CD14-positive monocyte (primary cell): Measurements from ENCODE around the gene RBFOX2. TPM values are rescaled to one million over a fixed set of nuclear protein-coding genes. Genes with fewer than 3 reads are reported as not detected.
"Not testable (repeated sequence)": the region's sequence is repeated elsewhere in the genome, so short reads cannot be mapped to it uniquely, and the experiment has no call there.

Experiments used
- DNase-seq, 3 donors: peaks; one replicate each; pipeline ENCODE4 v3.0.0-alpha.2; 2011 to 2022
- H2AFZ ChIP-seq: 2 replicates; pipeline ENCODE4 v1.6.0; 2012; ENCODE audit warnings: mild to moderate bottlenecking, low read depth, low read length, inconsistent platforms; ENCODE audit not compliant: insufficient read depth, poor library complexity, severe bottlenecking
- H3K27ac ChIP-seq, 2 donors: 1 replicate in 1 of 2; 2 replicates in 1 of 2; pipeline ENCODE4 v1.5.1; 2012 to 2013; ENCODE audit warnings: low read length in 2 of 2, control low read depth in 1 of 2, inconsistent platforms in 1 of 2, low read depth in 1 of 2, mild to moderate bottlenecking in 1 of 2
- H3K27me3 ChIP-seq, 2 donors: one replicate each; pipeline versions ENCODE4 v1.6.0 to v1.6.1; 2011 to 2013; ENCODE audit warnings: low read length in 2 of 2; ENCODE audit not compliant: control insufficient read depth in 2 of 2, insufficient read depth in 2 of 2
- H3K36me3 ChIP-seq, 2 donors: replicated peaks in 1 of 2; 1 replicate in 1 of 2; 2 replicates in 1 of 2; pipeline versions ENCODE4 v1.5.1 to v1.6.1; 2012 to 2013; ENCODE audit warnings: low read length in 2 of 2, control low read depth in 1 of 2, inconsistent platforms in 1 of 2, mild to moderate bottlenecking in 1 of 2; ENCODE audit not compliant: insufficient read depth in 2 of 2, control insufficient read depth in 1 of 2
- H3K4me1 ChIP-seq, 2 donors: 1 replicate in 1 of 2; 2 replicates in 1 of 2; pipeline versions ENCODE4 v1.5.1 to v1.6.1; 2012 to 2013; ENCODE audit warnings: low read length in 2 of 2, control low read depth in 1 of 2, inconsistent platforms in 1 of 2, mild to moderate bottlenecking in 1 of 2, moderate library complexity in 1 of 2; ENCODE audit not compliant: insufficient read depth in 2 of 2, control insufficient read depth in 1 of 2
- H3K4me2 ChIP-seq: replicated peaks from 2 replicates; pipeline ENCODE3; 2012; ENCODE audit warnings: low read length, moderate library complexity, mild to moderate bottlenecking; ENCODE audit not compliant: poor library complexity, severe bottlenecking; ENCODE audit errors: extremely low read depth
- H3K4me3 ChIP-seq, 3 experiments: fragments of 200-600 bp in 1 of 3; sonication (generic) in 1 of 3; replicated peaks in 1 of 3; 1 replicate in 2 of 3; 2 replicates in 1 of 3; pipeline ENCODE4 v1.5.1; 2011 to 2013; ENCODE audit warnings: low read length in 3 of 3, mild to moderate bottlenecking in 3 of 3, control low read depth in 2 of 3, low read depth in 2 of 3, inconsistent platforms in 1 of 3, moderate library complexity in 1 of 3
- H3K79me2 ChIP-seq: 2 replicates; pipeline ENCODE4 v1.6.0; 2012; ENCODE audit warnings: mild to moderate bottlenecking, control low read depth, inconsistent platforms, low read length, moderate library complexity; ENCODE audit not compliant: insufficient read depth
- H3K9ac ChIP-seq: 2 replicates; pipeline ENCODE4 v1.6.0; 2017; ENCODE audit warnings: low read length, mild to moderate bottlenecking; ENCODE audit not compliant: insufficient read depth, poor library complexity, severe bottlenecking
- H3K9me3 ChIP-seq, 2 donors: replicated peaks in 1 of 2; 1 replicate in 1 of 2; 2 replicates in 1 of 2; pipeline versions ENCODE4 v1.5.1 to v1.6.1; 2012 to 2013; ENCODE audit warnings: low read length in 2 of 2, control low read depth in 1 of 2; ENCODE audit not compliant: control insufficient read depth in 1 of 2, insufficient read depth in 1 of 2
- H4K20me1 ChIP-seq: 2 replicates; pipeline ENCODE4 v1.6.0; 2012; ENCODE audit warnings: mild to moderate bottlenecking, low read length, control low read depth, moderate library complexity; ENCODE audit not compliant: insufficient read depth
- H3K27ac Mint-ChIP-seq, 7 donors: one replicate each; pipeline ENCODE4 v1.8.0; 2020; ENCODE audit warnings: mild to moderate bottlenecking in 7 of 7, mixed read lengths in 7 of 7, moderate library complexity in 6 of 7, inconsistent platforms in 2 of 7
- H3K27me3 Mint-ChIP-seq, 3 donors: one replicate each; pipeline ENCODE4 v1.8.0; 2021 to 2022; ENCODE audit warnings: low read depth in 3 of 3, mild to moderate bottlenecking in 3 of 3, mixed read lengths in 3 of 3, moderate library complexity in 3 of 3, inconsistent platforms in 1 of 3
- H3K36me3 Mint-ChIP-seq, 2 donors: one replicate each; pipeline ENCODE4 v1.8.0; 2020; ENCODE audit warnings: mixed read lengths in 2 of 2, inconsistent platforms in 1 of 2, mild to moderate bottlenecking in 1 of 2
- H3K4me1 Mint-ChIP-seq: one replicate; pipeline ENCODE4 v1.8.0; 2020; ENCODE audit warnings: mild to moderate bottlenecking, mixed read lengths
- H3K4me3 Mint-ChIP-seq, 2 donors: one replicate each; pipeline ENCODE4 v1.8.0; 2020; ENCODE audit warnings: mild to moderate bottlenecking in 2 of 2, mixed read lengths in 2 of 2, moderate library complexity in 1 of 2
- H3K9me3 Mint-ChIP-seq, 7 donors: one replicate each; pipeline ENCODE4 v1.8.0; 2020 to 2022; ENCODE audit warnings: mixed read lengths in 7 of 7, mild to moderate bottlenecking in 6 of 7, moderate library complexity in 6 of 7, inconsistent platforms in 2 of 7
- whole genome bisulfite sequencing: methylation state at CpG from one replicate; pipeline ENCODE4 v1.1.5; 2013; ENCODE audit warnings: missing lambda C conversion rate; ENCODE audit not compliant: insufficient coverage; 5-methylcytosine and 5-hydroxymethylcytosine counted together
- intact Hi-C, 2 donors: fragments of 100-400 bp; cut with micrococcal nuclease; formaldehyde crosslinking; loops; one replicate each; pipeline versions ENCODE4 v1.15.0 to v1.15.1; 2023
- polyA plus RNA-seq, 3 donors: library from polyadenylated mRNA; depleted of rRNA in 1 of 3; unstranded in 2 of 3; stranded (reverse) in 1 of 3; fragments of 300-500 nt in 2 of 3; fragments of >200 nt in 1 of 3; fragmentation: Illumina TruSeq in 2 of 3; gene quantifications; 1 replicate in 2 of 3; 2 replicates in 1 of 3; pipeline ENCODE4 v1.2.3, GENCODE V29; 2012 to 2021
- TF ChIP-seq, protein P1 (sequence below): fragments of 200-600 bp; IDR thresholded peaks from one replicate; pipeline ENCODE4 v1.8.0; 2022; ENCODE audit warnings: antibody characterized with exemption, mild to moderate bottlenecking

The RBFOX2 gene
- polyA plus RNA-seq, 3 donors, result not detected

- Mint-ChIP-seq H3K4me3 (no peak overlapping the region), H3K36me3 (no peaks in the 10 kb centered on the region), H3K4me1 (peaks cover 4% of the 10 kb centered on the region), H3K9me3 (no peaks in the 10 kb centered on the region), H3K27ac (no peak overlapping the region), H3K27me3 (peaks cover 0 to 2% (median 0%) of the 10 kb centered on the region in 3 donors)
- H3K9me3 ChIP-seq, result no peaks in the 10 kb centered on the region
- no peaks in the 10 kb centered on the region for H3K36me3 ChIP-seq
- H2AFZ ChIP-seq, result no peak overlapping the region
- no peak overlapping the region for H3K4me3 ChIP-seq
- no peaks in the 10 kb centered on the region for H4K20me1 ChIP-seq
- TF ChIP-seq, protein P1, sequence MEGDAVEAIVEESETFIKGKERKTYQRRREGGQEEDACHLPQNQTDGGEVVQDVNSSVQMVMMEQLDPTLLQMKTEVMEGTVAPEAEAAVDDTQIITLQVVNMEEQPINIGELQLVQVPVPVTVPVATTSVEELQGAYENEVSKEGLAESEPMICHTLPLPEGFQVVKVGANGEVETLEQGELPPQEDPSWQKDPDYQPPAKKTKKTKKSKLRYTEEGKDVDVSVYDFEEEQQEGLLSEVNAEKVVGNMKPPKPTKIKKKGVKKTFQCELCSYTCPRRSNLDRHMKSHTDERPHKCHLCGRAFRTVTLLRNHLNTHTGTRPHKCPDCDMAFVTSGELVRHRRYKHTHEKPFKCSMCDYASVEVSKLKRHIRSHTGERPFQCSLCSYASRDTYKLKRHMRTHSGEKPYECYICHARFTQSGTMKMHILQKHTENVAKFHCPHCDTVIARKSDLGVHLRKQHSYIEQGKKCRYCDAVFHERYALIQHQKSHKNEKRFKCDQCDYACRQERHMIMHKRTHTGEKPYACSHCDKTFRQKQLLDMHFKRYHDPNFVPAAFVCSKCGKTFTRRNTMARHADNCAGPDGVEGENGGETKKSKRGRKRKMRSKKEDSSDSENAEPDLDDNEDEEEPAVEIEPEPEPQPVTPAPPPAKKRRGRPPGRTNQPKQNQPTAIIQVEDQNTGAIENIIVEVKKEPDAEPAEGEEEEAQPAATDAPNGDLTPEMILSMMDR, result no peak
- no peak for DNase-seq
- H3K79me2 ChIP-seq, result no peaks in the 10 kb centered on the region
- no peak overlapping the region for H3K4me2 ChIP-seq
- 93% methylated on average over 5 of the region's 7 CpGs for WGBS
- no peak overlapping the region for H3K27ac ChIP-seq
- H3K4me1 ChIP-seq, result no peaks in the 10 kb centered on the region
- H3K27me3 ChIP-seq, result no peaks in the 10 kb centered on the region
- no peak overlapping the region for H3K9ac ChIP-seq
- intact Hi-C loops, result no loop called here
These were observed 33.3 kb downstream of the RBFOX2 start for GRCh38 chr22:35995348-35995747.

DNA sequence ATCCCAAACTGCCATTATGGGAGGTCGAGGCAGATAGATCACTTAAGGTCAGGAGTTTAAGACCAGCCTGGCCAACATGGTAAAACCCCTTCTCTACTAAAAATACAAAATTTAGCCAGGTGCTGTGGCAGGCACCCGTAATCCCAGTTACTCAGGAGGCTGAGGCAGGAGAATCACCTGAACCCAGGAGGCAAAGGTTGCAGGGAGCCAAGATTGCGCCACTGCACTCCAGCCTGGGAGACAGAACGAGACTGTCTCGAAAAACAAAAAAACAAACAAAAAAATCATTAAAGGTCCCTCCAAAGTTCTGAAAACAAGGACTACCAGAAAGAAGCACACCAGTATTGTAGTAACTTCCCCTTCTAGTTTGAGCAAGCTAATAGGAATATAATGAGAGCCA is 34.9 kb downstream of the RBFOX2 start:
- H3K9me3 ChIP-seq, H3K79me2 ChIP-seq, H3K27ac Mint-ChIP-seq, H2AFZ ChIP-seq, DNase-seq, H4K20me1 ChIP-seq, H3K4me2 ChIP-seq, H3K36me3 ChIP-seq, H3K4me1 ChIP-seq, H3K4me1 Mint-ChIP-seq, H3K9me3 Mint-ChIP-seq, H3K4me3 Mint-ChIP-seq, intact Hi-C loops, H3K27me3 Mint-ChIP-seq, H3K27me3 ChIP-seq, H3K4me3 ChIP-seq, H3K36me3 Mint-ChIP-seq, H3K9ac ChIP-seq, H3K27ac ChIP-seq: not testable (repeated sequence)
- 100% methylated on average over 1 of the region's 5 CpGs for WGBS
